ENCODE results near the gene SF3A2.

DNA sequence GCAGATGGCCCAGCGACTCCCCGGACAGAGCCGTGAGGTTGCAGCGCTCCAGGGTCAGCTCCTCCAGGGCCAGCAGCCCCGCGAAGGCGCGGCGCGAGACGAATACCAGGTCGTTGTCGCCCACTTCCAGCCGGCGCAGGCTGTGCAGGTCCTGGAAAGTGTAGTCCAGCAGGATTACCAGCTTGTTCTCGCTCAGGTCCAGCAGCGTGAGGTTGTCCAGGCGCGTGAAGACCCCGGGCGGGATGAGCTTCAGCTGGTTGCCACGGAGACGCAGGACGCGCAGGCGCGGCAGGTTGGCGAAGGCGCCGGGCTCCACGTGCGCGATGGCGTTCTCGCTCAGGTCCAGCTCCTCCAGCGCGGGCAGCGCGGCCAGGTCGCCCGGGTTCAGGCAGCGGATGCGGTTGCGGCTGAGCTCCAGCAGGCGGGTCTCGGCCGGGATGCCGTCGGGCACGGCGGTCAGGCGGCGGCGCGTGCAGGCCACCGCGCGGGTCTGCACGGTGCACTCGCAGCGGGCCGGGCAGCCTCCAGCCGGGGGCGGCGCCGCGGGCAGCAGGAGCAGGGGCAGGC is 54.6 kb downstream of the SF3A2 start:
- TF ChIP-seq CTCF (IDR thresholded peaks at IDR 0.05) (no peak), EZH2 (IDR thresholded peaks at IDR 0.05; ENCODE audit: borderline replicate concordance, insufficient read depth, low read depth, low read length, poor library complexity, severe bottlenecking) (no peak)
